Measurements from ENCODE around the gene CFAP58.

- TF ChIP-seq, protein P1, sequence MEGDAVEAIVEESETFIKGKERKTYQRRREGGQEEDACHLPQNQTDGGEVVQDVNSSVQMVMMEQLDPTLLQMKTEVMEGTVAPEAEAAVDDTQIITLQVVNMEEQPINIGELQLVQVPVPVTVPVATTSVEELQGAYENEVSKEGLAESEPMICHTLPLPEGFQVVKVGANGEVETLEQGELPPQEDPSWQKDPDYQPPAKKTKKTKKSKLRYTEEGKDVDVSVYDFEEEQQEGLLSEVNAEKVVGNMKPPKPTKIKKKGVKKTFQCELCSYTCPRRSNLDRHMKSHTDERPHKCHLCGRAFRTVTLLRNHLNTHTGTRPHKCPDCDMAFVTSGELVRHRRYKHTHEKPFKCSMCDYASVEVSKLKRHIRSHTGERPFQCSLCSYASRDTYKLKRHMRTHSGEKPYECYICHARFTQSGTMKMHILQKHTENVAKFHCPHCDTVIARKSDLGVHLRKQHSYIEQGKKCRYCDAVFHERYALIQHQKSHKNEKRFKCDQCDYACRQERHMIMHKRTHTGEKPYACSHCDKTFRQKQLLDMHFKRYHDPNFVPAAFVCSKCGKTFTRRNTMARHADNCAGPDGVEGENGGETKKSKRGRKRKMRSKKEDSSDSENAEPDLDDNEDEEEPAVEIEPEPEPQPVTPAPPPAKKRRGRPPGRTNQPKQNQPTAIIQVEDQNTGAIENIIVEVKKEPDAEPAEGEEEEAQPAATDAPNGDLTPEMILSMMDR (IDR thresholded peaks at IDR 0.05), result no peak
- TF ChIP-seq POLR2A (IDR thresholded peaks at IDR 0.05), result no peak
Observed at GRCh38 chr10:104342941-104343411, 10.7 kb upstream of the CFAP58 start.
